Breast epithelium (tissue), 4 donors: ENCODE results near the gene PLPP1. TPM values are rescaled to one million over a fixed set of nuclear protein-coding genes. Genes with fewer than 3 reads are reported as not detected.

Experiments used
- DNase-seq, 2 donors: peaks; one replicate each; pipeline ENCODE4 v3.0.0-alpha.2; 2019; ENCODE audit warnings: low spot score in 2 of 2
- H3K27ac ChIP-seq, 2 donors: fragments of 200-600 bp; sonication (generic) in 1 of 2; one replicate each; pipeline ENCODE4 v1.5.1; 2016 to 2019; ENCODE audit warnings: mild to moderate bottlenecking in 1 of 2
- H3K27me3 ChIP-seq, 2 donors: fragments of 200-600 bp; sonication (generic) in 1 of 2; one replicate each; pipeline versions ENCODE4 v1.5.1 to v1.6.0; 2017 to 2019; ENCODE audit warnings: control low read depth in 1 of 2, mild to moderate bottlenecking in 1 of 2
- H3K36me3 ChIP-seq: fragments of 200-600 bp; one replicate; pipeline ENCODE4 v1.5.1; 2019
- H3K4me1 ChIP-seq, 2 donors: fragments of 200-600 bp; sonication (generic); one replicate each; pipeline ENCODE4 v1.5.1; 2016 to 2019; ENCODE audit warnings: control low read depth in 1 of 2
- H3K4me3 ChIP-seq, 3 donors: fragments of 200-600 bp; sonication (generic); 1 replicate in 2 of 3; 2 replicates in 1 of 3; pipeline ENCODE4 v1.5.1; 2016 to 2019; ENCODE audit warnings: mild to moderate bottlenecking in 3 of 3, moderate library complexity in 2 of 3
- H3K9me3 ChIP-seq, 2 donors: fragments of 200-600 bp; sonication (generic) in 1 of 2; one replicate each; pipeline ENCODE4 v1.5.1; 2016 to 2019; ENCODE audit warnings: control low read depth in 1 of 2
- CTCF ChIP-seq, 3 donors: fragments of 450-650 bp; IDR thresholded peaks; one replicate each; pipeline ENCODE4 v1.5.1; 2016 to 2017; ENCODE audit warnings: antibody characterized with exemption in 3 of 3, mild to moderate bottlenecking in 3 of 3, moderate library complexity in 3 of 3
- POLR2A ChIP-seq: fragments of 450-650 bp; IDR thresholded peaks from one replicate; pipeline ENCODE4 v1.6.1; 2016; ENCODE audit warnings: antibody characterized with exemption, mild to moderate bottlenecking, moderate library complexity
- POLR2AphosphoS5 ChIP-seq, 3 donors: sonication (generic); formaldehyde crosslinking; IDR thresholded peaks; one replicate each; pipeline ENCODE4 v1.6.1; 2017; ENCODE audit warnings: antibody characterized with exemption in 3 of 3
- intact Hi-C: fragments of 100-400 bp; cut with DNase I; formaldehyde crosslinking; loops from one replicate; pipeline ENCODE4 v1.15.1; 2023; ENCODE audit warnings: low total_unique reads
- total RNA-seq, 3 donors: library from RNA; depleted of rRNA; stranded (reverse); fragments of >200 nt; gene quantifications; one replicate each; pipeline ENCODE4 v1.1.0, GENCODE V29; 2016

PLPP1 gene
- total RNA-seq, 3 donors from 2014 or later, result 177 to 339 (median 237) TPM

GRCh38 chr5:55456216-55456895, 78.4 kb downstream of the PLPP1 start:
- intact Hi-C loops, result no loop called here
- Histone ChIP-seq H3K4me3 (no peak overlapping the region), H3K9me3 (no peaks in the 10 kb centered on the region), H3K27me3 (no peaks in the 10 kb centered on the region), H3K4me1 (no peaks in the 10 kb centered on the region), H3K27ac (no peak overlapping the region), H3K36me3 (no peaks in the 10 kb centered on the region)
- no peak for TF ChIP-seq POLR2A
- no peak for TF ChIP-seq POLR2AphosphoS5 (IDR thresholded peaks at IDR 0.05)
- TF ChIP-seq CTCF (IDR thresholded peaks at IDR 0.05), result no peak
- no peak for DNase-seq

GRCh38 chr5:55454282-55454681, 80.5 kb downstream of the PLPP1 start:
- Histone ChIP-seq H3K27ac (no peak overlapping the region), H3K4me1 (no peaks in the 10 kb centered on the region), H3K4me3 (no peak overlapping the region), H3K36me3 (no peaks in the 10 kb centered on the region), H3K9me3 (no peaks in the 10 kb centered on the region), H3K27me3 (no peaks in the 10 kb centered on the region)
- intact Hi-C loops, result no loop called here
- no peak for TF ChIP-seq CTCF (IDR thresholded peaks at IDR 0.05)
- TF ChIP-seq POLR2AphosphoS5 (IDR thresholded peaks at IDR 0.05), result no peak
- no peak for TF ChIP-seq POLR2A
- no peak for DNase-seq

GRCh38 chr5:55453211-55453610, 81.6 kb downstream of the PLPP1 start:
- H3K27me3 ChIP-seq, result no peaks in the 10 kb centered on the region
- intact Hi-C loops, result no loop called here
- TF ChIP-seq CTCF (IDR thresholded peaks at IDR 0.05) (no peak), POLR2AphosphoS5 (IDR thresholded peaks at IDR 0.05) (no peak), POLR2A (no peak)
- H3K36me3 ChIP-seq, result no peaks in the 10 kb centered on the region
- no peaks in the 10 kb centered on the region for H3K4me1 ChIP-seq
- H3K9me3 ChIP-seq, result no peaks in the 10 kb centered on the region
- no peak for DNase-seq
- H3K4me3 ChIP-seq, result no peak overlapping the region
- no peak overlapping the region for H3K27ac ChIP-seq

GRCh38 chr5:55451976-55452375, 82.8 kb downstream of the PLPP1 start:
- no peaks in the 10 kb centered on the region for H3K27me3 ChIP-seq
- TF ChIP-seq POLR2AphosphoS5 (IDR thresholded peaks at IDR 0.05) (no peak), CTCF (IDR thresholded peaks at IDR 0.05) (no peak), POLR2A (no peak)
- no peak for DNase-seq
- intact Hi-C loops, result no loop called here
- H3K9me3 ChIP-seq, result no peaks in the 10 kb centered on the region
- no peak overlapping the region for H3K4me3 ChIP-seq
- H3K36me3 ChIP-seq, result no peaks in the 10 kb centered on the region
- H3K27ac ChIP-seq, result no peak overlapping the region
- no peaks in the 10 kb centered on the region for H3K4me1 ChIP-seq

- no peaks in the 10 kb centered on the region for H3K36me3 ChIP-seq
- no peak for DNase-seq
- no peaks in the 10 kb centered on the region for H3K9me3 ChIP-seq
- intact Hi-C loops, result no loop called here
- H3K27me3 ChIP-seq, result no peaks in the 10 kb centered on the region
- no peaks in the 10 kb centered on the region for H3K4me1 ChIP-seq
- TF ChIP-seq POLR2AphosphoS5 (IDR thresholded peaks at IDR 0.05), result no peak
- no peak for TF ChIP-seq CTCF (IDR thresholded peaks at IDR 0.05)
- TF ChIP-seq POLR2A, result no peak
- no peak overlapping the region for H3K4me3 ChIP-seq
- H3K27ac ChIP-seq, result no peak overlapping the region
Observed at GRCh38 chr5:55450050-55450765, 84.6 kb downstream of the PLPP1 start.
